Measurements from ENCODE around the gene CDKN2AIP.
A peak's percentile ranks its signal among the peaks of the same experiment; 100 is the strongest.
"Not testable (repeated sequence)": the region's sequence is repeated elsewhere in the genome, so short reads cannot be mapped to it uniquely, and the experiment has no call there.

The CDKN2AIP gene

DNA sequence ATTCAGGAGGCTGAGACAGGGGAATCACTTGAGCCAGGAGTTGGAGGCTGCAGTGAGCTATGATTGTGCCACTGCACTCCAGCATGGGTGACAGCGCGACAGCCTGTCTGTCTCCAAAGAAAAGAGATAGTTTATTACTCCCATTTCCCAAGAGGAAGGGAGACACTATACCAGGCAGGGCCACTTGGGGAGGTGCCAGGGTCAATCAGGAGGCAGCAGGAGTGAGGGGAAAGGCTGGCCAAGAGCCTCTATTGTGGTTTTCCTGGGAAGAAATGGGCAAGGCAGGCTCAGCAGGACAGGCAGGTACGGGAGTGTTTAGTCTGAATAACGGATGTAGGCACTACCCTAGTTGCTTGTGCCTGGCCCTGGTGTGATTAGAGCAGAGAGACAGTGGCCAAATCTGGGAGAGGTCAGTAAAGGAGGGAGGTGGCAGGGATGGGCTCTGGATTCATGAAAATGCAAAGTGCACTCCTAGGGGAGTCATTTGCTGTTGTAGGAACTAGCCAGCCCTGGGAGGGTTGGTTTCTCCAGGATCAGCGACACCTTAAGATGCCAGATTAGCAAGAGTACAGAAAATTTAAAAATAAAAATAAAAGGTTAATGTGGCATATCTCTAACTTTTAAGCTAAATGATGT, 20.2 kb upstream of the CDKN2AIP start:
- H3K4me1 Mint-ChIP-seq: no peaks in the 10 kb centered on the region
- DNase-seq (ENCODE audit: low spot score in 2 of 2): no peak
- ATAC-seq (replicated peaks; ENCODE audit: extremely low read depth, poor library complexity, severe bottlenecking): no peak
- no peak overlapping the region for H3K4me3 Mint-ChIP-seq
- H3K9me3 Mint-ChIP-seq: no peaks in the 10 kb centered on the region
- no peaks in the 10 kb centered on the region for H3K36me3 Mint-ChIP-seq (ENCODE audit: insufficient read depth)
- no peaks in the 10 kb centered on the region for H3K27me3 Mint-ChIP-seq
- H3K27ac Mint-ChIP-seq (ENCODE audit: low read depth): no peak overlapping the region

DNA sequence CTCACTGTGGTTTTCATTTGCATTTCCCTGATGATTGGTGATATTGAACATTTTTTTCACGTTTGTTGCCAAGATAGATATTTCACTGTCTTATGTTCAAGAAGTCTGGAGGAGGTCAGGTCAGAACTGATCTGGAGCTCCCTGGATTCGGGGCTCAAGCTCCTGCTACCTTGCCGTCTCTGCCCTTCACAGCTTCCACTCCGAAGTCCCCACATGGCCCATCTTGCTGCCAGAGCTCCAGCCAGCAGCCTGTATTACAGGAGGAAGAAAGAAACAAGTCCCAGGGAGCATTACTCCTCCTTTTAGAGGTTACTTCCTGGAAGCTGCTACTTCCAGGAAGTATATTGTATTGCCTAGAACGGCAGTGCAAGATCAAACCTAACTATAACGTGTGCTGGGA, 17.9 kb upstream of the CDKN2AIP start:
- Mint-ChIP-seq H3K36me3 (ENCODE audit: insufficient read depth) (no peaks in the 10 kb centered on the region), H3K4me1 (peaks cover 13% of the 10 kb centered on the region), H3K9me3 (no peaks in the 10 kb centered on the region), H3K4me3 (no peak overlapping the region), H3K27me3 (no peaks in the 10 kb centered on the region), H3K27ac (ENCODE audit: low read depth) (no peak overlapping the region)
- DNase-seq (ENCODE audit: low spot score in 2 of 2) (no peak), ATAC-seq (replicated peaks; ENCODE audit: extremely low read depth, poor library complexity, severe bottlenecking) (no peak)

DNA sequence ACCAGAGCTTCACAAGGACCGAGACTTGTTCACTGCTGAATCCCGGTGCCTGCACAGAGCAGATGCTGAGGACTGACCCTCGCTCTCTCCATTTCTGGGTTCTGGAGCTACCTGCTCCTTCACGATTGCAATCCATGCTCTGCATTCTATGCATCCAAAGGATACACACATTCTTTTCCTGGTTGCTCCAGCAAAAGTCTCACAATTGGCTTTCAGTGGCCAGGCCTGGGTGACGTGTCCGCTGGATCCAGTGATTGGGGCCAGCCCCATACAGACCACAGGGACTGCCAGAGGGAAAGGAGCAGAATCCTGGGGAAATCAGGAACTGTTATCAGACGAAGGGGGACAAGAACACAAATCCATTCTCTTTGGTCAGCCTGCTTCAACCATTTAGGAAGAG, 14.9 kb upstream of the CDKN2AIP start:
- Mint-ChIP-seq H3K4me1 (peaks cover 14% of the 10 kb centered on the region), H3K27me3 (no peaks in the 10 kb centered on the region), H3K9me3 (no peaks in the 10 kb centered on the region), H3K36me3 (ENCODE audit: insufficient read depth) (no peaks in the 10 kb centered on the region), H3K27ac (ENCODE audit: low read depth) (no peak overlapping the region), H3K4me3 (no peak overlapping the region)
- no peak for ATAC-seq (replicated peaks; ENCODE audit: extremely low read depth, poor library complexity, severe bottlenecking)
- DNase-seq (ENCODE audit: low spot score in 2 of 2): no peak

DNA sequence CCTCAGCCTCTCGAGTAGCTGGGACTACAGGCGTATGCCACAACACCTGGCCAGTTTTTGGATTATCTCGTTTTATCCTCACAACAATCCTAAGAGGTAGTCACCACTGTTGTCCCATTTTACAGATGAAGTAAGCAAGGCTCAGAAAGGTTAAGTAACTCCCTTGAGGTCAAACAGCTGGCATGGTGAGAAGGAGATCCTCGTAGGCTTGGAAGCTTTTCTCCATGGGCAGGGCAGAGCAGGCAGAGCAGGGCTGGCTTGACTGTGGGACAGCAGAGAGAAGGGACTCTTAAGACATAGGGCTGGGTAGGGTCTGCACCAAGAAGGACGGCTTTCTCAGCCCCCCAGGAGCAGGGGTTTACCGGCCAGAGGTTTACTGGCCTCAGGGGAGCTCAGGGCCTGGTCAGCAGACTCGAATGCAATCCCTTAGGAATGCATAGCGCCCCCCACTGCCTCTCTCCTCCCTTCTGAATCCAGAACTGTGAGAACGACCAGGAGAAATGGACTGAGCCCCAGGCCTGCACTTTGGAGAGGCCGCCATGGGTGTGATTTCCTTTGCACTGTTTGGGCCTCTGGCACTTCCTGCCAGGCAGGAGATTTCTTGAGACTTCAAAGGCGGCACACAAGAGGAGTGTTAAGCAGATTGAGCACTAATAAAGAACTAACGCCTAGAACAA, 14.0 kb upstream of the CDKN2AIP start:
- peak overlapping the region; percentile 38 for H3K27ac Mint-ChIP-seq (ENCODE audit: low read depth)
- H3K4me3 Mint-ChIP-seq: peak overlapping the region; percentile 41
- H3K27me3 Mint-ChIP-seq: no peaks in the 10 kb centered on the region
- H3K4me1 Mint-ChIP-seq: peaks cover 14% of the 10 kb centered on the region
- H3K9me3 Mint-ChIP-seq: no peaks in the 10 kb centered on the region
- no peaks in the 10 kb centered on the region for H3K36me3 Mint-ChIP-seq (ENCODE audit: insufficient read depth)
- ATAC-seq (replicated peaks; ENCODE audit: extremely low read depth, poor library complexity, severe bottlenecking): peak; percentile 28
- DNase-seq (ENCODE audit: low spot score in 2 of 2): no peak

DNA sequence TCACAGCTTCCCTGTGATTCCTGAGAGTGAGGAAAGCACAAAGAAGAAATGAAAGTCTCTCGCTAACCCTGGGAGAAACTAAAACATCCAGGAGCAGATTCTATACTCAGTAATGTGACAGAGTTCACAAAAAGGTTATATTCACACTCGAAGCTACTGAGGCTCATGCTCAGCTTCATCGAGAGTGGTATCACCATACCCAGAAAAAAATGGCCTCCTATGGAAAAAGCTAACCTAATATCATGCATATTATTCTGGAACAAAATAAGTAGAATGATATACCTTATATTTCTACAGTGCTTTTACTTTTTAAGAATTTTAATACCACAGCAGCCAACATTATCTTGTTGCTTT, 13.5 kb upstream of the CDKN2AIP start:
- peak overlapping the region; percentile 41 for H3K4me3 Mint-ChIP-seq
- ATAC-seq (replicated peaks; ENCODE audit: extremely low read depth, poor library complexity, severe bottlenecking): no peak
- no peak overlapping the region for H3K27ac Mint-ChIP-seq (ENCODE audit: low read depth)

DNA sequence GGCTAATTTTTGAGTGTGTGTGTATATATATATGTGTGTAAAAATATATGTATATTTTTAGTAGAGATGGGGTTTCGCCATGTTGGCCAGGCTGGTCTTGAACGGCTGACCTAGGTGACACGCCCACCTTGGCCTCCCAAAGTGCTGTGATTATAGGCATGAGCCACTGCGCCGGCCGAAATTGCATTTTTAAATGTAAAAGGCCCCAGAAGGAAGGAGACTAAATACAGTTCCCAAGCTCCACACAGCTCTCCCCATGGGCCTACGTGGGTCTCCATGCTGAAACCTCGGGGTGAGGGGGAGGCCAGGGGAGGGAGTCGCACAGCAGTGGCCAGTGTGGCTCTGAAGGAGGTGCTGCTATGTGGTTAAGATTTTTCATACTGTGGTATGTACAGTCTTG, 12.8 kb upstream of the CDKN2AIP start:
- H3K36me3 Mint-ChIP-seq (ENCODE audit: insufficient read depth): peaks cover 2% of the 10 kb centered on the region
- DNase-seq (ENCODE audit: low spot score in 2 of 2) (no peak), ATAC-seq (replicated peaks; ENCODE audit: extremely low read depth, poor library complexity, severe bottlenecking) (no peak)
- H3K4me3 Mint-ChIP-seq: no peak overlapping the region
- no peak overlapping the region for H3K27ac Mint-ChIP-seq (ENCODE audit: low read depth)
- peaks cover 14% of the 10 kb centered on the region for H3K4me1 Mint-ChIP-seq
- no peaks in the 10 kb centered on the region for H3K9me3 Mint-ChIP-seq
- H3K27me3 Mint-ChIP-seq: no peaks in the 10 kb centered on the region

More for the DNA sequence above, 13.5 kb upstream of the CDKN2AIP start:
- no peaks in the 10 kb centered on the region for H3K27me3 Mint-ChIP-seq
- peaks cover 1% of the 10 kb centered on the region for H3K36me3 Mint-ChIP-seq (ENCODE audit: insufficient read depth)
- H3K4me1 Mint-ChIP-seq: peaks cover 14% of the 10 kb centered on the region
- DNase-seq (ENCODE audit: low spot score in 2 of 2): no peak
- H3K9me3 Mint-ChIP-seq: no peaks in the 10 kb centered on the region

DNA sequence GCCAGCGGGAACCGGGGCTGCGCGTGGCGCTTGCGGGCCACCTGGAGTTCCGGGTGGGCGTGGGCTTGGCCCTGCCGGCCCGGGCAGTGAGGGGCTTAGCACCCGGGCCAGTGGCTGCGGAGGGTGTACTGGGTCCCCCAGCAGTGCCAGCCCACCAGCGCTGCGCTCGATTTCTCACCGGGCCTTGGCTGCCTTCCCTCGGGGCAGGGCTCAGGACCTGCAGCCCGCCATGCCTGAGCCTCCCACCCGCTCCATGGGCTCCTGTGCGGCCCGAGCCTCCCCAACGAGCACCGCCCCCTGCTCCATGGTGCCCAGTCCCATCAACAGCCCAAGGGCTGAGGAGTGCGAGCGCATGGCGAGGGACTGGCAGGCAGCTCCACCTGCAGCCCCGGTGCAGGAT, 11.3 kb upstream of the CDKN2AIP start:
- not testable (repeated sequence) for H3K9me3 Mint-ChIP-seq; H3K36me3 Mint-ChIP-seq (ENCODE audit: insufficient read depth); H3K27me3 Mint-ChIP-seq; H3K27ac Mint-ChIP-seq (ENCODE audit: low read depth); H3K4me3 Mint-ChIP-seq; DNase-seq (ENCODE audit: low spot score in 2 of 2); ATAC-seq (replicated peaks; ENCODE audit: extremely low read depth, poor library complexity, severe bottlenecking)
- H3K4me1 Mint-ChIP-seq: peaks cover 14% of the 10 kb centered on the region

DNA sequence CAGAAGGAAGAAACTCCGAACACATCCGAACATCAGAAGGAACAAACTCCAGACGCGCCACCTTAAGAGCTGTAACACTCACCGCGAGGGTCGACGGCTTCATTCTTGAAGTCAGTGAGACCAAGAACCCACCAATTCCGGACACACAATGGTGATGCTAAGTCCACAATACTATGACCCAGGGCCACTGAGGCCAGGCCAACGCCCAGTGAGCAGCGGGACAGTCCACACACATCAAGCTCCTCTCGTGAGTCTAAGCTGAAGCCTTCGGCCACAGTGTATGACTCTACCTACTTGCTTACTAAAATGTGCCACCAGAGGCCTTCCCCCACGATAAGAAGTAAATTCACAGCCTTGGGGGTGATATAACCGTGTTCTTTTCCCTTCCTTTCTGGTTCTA, 10.2 kb upstream of the CDKN2AIP start:
- no peak overlapping the region for H3K27ac Mint-ChIP-seq (ENCODE audit: low read depth)
- H3K4me3 Mint-ChIP-seq: no peak overlapping the region
- DNase-seq (ENCODE audit: low spot score in 2 of 2) (no peak), ATAC-seq (replicated peaks; ENCODE audit: extremely low read depth, poor library complexity, severe bottlenecking) (no peak)
- peaks cover 14% of the 10 kb centered on the region for H3K4me1 Mint-ChIP-seq
- H3K9me3 Mint-ChIP-seq: no peaks in the 10 kb centered on the region
- peaks cover 2% of the 10 kb centered on the region for H3K36me3 Mint-ChIP-seq (ENCODE audit: insufficient read depth)
- H3K27me3 Mint-ChIP-seq: no peaks in the 10 kb centered on the region

DNA sequence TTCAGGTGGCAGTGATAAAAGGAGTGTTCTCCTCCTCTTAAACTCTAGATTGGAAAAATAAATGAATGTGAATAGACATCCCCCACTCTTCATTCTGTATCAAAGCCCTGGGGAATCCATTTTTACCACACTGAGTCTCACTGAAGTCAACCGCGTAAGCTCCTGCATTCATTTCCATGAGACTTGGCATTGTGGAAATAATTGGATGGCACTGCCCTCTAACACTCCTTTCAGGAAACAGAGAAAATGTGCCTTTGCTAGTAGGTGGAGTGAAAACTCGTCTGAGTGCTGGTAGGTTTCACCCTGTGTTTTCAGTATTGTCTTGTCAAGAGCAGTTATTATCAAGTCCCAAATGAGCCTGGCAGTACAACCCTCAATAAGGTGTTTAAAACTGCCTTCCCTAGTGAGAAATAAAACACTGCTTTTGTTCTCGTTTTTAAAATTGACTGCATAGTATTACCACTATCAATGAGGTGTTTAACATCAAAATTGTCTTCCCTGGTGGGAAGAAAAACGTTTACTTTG, 9.7 kb upstream of the CDKN2AIP start:
- DNase-seq (ENCODE audit: low spot score in 2 of 2) (no peak), ATAC-seq (replicated peaks; ENCODE audit: extremely low read depth, poor library complexity, severe bottlenecking) (no peak)
- H3K9me3 Mint-ChIP-seq: no peaks in the 10 kb centered on the region
- H3K27me3 Mint-ChIP-seq: no peaks in the 10 kb centered on the region
- no peak overlapping the region for H3K27ac Mint-ChIP-seq (ENCODE audit: low read depth)
- H3K4me3 Mint-ChIP-seq: no peak overlapping the region
- H3K36me3 Mint-ChIP-seq (ENCODE audit: insufficient read depth): peaks cover 2% of the 10 kb centered on the region
- peaks cover 14% of the 10 kb centered on the region for H3K4me1 Mint-ChIP-seq

DNA sequence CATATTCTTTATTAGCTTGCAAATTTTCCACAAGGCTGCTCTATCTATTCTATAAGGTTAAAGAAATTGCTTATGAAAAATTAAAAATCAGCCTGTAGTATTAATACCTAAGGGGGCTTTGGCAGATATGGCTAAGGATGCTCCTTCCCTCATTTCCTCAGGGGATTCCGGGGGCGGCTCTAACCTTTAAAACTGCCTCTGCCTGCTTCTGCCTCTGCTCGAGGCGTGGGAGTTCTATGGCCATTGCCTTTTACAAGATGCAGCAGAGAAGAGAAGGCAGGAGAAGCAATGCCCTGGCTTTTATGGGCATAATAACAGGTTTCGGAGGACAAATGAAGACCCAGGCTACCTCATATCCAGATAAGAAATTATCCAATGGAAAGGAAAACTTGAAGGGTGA, 8.6 kb upstream of the CDKN2AIP start:
- Mint-ChIP-seq H3K27me3 (no peaks in the 10 kb centered on the region), H3K36me3 (ENCODE audit: insufficient read depth) (peaks cover 2% of the 10 kb centered on the region), H3K4me3 (no peak overlapping the region), H3K9me3 (no peaks in the 10 kb centered on the region), H3K27ac (ENCODE audit: low read depth) (no peak overlapping the region), H3K4me1 (peaks cover 8% of the 10 kb centered on the region)
- no peak for ATAC-seq (replicated peaks; ENCODE audit: extremely low read depth, poor library complexity, severe bottlenecking)
- DNase-seq (ENCODE audit: low spot score in 2 of 2): no peak

DNA sequence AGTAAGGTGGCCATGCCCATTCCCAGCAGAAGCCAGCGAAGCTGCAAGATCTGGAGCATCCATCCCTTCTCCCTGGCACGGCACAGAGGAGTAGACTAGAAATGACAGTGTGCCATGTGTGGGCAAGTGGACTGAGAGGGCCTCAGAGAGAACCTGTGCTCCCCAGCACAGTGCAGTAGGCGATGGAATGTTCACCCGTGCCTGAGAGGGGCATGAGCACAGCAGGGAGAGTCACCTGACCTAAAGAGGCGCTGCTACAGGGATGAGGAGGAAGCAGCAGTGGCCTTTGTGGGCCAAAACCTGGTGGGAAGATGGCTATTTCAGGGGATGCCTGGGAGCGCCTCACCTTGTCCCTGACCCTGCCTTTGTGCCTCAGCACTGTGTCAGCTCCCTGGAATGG, 8.0 kb upstream of the CDKN2AIP start:
- peaks cover 2% of the 10 kb centered on the region for H3K36me3 Mint-ChIP-seq (ENCODE audit: insufficient read depth)
- H3K27ac Mint-ChIP-seq (ENCODE audit: low read depth): no peak overlapping the region
- no peaks in the 10 kb centered on the region for H3K9me3 Mint-ChIP-seq
- H3K4me3 Mint-ChIP-seq: no peak overlapping the region
- H3K4me1 Mint-ChIP-seq: peaks cover 2% of the 10 kb centered on the region
- no peak for ATAC-seq (replicated peaks; ENCODE audit: extremely low read depth, poor library complexity, severe bottlenecking)
- DNase-seq (ENCODE audit: low spot score in 2 of 2): no peak
- no peaks in the 10 kb centered on the region for H3K27me3 Mint-ChIP-seq

DNA sequence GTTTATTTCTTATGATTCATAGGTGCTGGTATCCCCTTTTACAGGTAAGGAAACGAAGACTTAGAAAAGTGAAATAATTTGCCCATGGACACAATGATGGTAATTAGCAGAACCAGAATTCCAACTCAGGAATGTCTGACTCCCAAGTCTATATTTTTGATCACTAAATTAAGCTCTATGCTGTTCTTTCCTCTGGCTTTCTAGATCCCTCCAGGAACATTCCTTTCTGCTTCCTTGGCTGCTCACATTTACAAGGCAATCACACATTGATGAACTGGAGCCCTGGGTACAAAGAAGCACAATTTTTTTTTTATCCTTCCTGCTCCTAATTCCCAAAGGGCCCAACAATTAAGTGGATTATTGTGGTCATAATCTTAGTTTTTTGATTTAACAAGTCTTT, 7.0 kb upstream of the CDKN2AIP start:
- Mint-ChIP-seq H3K9me3 (no peaks in the 10 kb centered on the region), H3K27ac (ENCODE audit: low read depth) (no peak overlapping the region), H3K4me1 (no peaks in the 10 kb centered on the region), H3K4me3 (no peak overlapping the region), H3K27me3 (no peaks in the 10 kb centered on the region), H3K36me3 (ENCODE audit: insufficient read depth) (peaks cover 2% of the 10 kb centered on the region)
- DNase-seq (ENCODE audit: low spot score in 2 of 2) (no peak), ATAC-seq (replicated peaks; ENCODE audit: extremely low read depth, poor library complexity, severe bottlenecking) (no peak)

DNA sequence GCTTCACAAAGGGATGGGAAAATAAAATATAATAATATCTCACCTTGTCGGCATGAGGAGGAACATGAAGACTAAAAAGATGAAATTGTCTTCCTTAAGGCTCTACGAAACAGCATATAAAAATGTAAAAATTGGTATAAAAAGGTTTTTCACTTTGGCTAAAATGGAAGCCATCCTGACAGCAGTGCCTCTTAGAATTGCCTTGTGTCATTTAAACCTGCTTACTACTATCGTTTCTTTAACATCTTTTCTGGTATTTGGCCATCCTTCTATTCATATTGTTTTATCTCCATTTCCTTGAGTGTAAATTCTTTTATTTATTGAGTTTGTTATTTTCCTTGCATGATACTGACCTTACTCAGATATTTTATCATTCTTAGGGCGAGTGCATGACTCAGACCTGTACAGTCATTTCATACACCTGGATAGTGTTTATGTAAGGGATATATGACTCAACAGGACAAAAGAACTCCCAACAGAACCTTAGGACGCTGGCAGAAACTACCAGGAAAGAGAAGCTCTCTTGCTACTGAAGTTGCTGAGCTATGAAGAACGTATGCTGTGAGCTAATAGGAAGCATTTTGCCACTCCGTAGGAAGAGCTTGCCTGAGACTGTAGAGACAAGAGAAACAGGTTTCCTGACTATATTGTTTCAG, 5.8 kb upstream of the CDKN2AIP start:
- H3K27ac Mint-ChIP-seq (ENCODE audit: low read depth): no peak overlapping the region
- peaks cover 2% of the 10 kb centered on the region for H3K36me3 Mint-ChIP-seq (ENCODE audit: insufficient read depth)
- H3K27me3 Mint-ChIP-seq: no peaks in the 10 kb centered on the region
- no peak for DNase-seq (ENCODE audit: low spot score in 2 of 2)
- H3K9me3 Mint-ChIP-seq: no peaks in the 10 kb centered on the region
- no peaks in the 10 kb centered on the region for H3K4me1 Mint-ChIP-seq
- H3K4me3 Mint-ChIP-seq: no peak overlapping the region
- ATAC-seq (replicated peaks; ENCODE audit: extremely low read depth, poor library complexity, severe bottlenecking): no peak
